ENCODE results near the gene CCDC88B. TPM values are rescaled to one million over a fixed set of nuclear protein-coding genes. Genes with fewer than 3 reads are reported as not detected.
"Not testable (repeated sequence)": the region's sequence is repeated elsewhere in the genome, so short reads cannot be mapped to it uniquely, and the experiment has no call there.

CCDC88B gene
- total RNA-seq, 1 experiment from 2014 or later: 7.6 TPM

DNA sequence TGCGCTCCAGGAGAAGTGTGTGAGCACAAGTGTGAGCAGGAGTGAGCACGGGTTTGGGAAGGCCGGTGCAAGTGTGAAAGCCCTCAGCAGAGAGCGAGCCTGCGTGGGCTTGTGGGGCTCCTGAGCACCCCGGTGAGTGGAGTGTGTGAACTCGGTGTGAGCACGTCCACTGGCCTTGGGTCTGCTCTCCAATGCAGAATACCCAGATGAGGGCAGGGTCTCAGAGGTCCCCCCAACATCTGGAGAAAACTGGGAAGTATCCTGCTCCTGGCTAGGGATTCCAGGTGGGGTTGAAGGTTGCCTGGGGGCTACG, 33.5 kb upstream of the CCDC88B start:
- TF ChIP-seq, protein P1, sequence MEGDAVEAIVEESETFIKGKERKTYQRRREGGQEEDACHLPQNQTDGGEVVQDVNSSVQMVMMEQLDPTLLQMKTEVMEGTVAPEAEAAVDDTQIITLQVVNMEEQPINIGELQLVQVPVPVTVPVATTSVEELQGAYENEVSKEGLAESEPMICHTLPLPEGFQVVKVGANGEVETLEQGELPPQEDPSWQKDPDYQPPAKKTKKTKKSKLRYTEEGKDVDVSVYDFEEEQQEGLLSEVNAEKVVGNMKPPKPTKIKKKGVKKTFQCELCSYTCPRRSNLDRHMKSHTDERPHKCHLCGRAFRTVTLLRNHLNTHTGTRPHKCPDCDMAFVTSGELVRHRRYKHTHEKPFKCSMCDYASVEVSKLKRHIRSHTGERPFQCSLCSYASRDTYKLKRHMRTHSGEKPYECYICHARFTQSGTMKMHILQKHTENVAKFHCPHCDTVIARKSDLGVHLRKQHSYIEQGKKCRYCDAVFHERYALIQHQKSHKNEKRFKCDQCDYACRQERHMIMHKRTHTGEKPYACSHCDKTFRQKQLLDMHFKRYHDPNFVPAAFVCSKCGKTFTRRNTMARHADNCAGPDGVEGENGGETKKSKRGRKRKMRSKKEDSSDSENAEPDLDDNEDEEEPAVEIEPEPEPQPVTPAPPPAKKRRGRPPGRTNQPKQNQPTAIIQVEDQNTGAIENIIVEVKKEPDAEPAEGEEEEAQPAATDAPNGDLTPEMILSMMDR (IDR thresholded peaks at IDR 0.05; ENCODE audit: unreplicated experiment): no peak
- Mint-ChIP-seq H3K27ac (ENCODE audit: unreplicated experiment) (peak overlapping the region; percentile 92), H3K27me3 (ENCODE audit: unreplicated experiment) (no peaks in the 10 kb centered on the region), H3K4me1 (ENCODE audit: low read depth, unreplicated experiment) (peaks cover 16% of the 10 kb centered on the region), H3K9me3 (ENCODE audit: low read depth, unreplicated experiment) (no peaks in the 10 kb centered on the region), H3K36me3 (ENCODE audit: insufficient read depth, unreplicated experiment) (peaks cover 44% of the 10 kb centered on the region), H3K4me3 (ENCODE audit: low read depth, unreplicated experiment) (peak overlapping the region; percentile 100)
- DNase-seq: no peak
- TSS peak; percentile 42 for BruUV-seq (replicated peaks)
- intact Hi-C loops (cut with micrococcal nuclease; ENCODE audit: unreplicated experiment): loop anchor here (10.0 kb wide), 1 partner anchor 62 kb away; the partner anchor contains the start of genes FKBP2 and PPP1R14B
- CTCF ChIA-PET: interaction anchor here (0.9 to 3.7 kb wide), 3 partner anchors 35 to 51 kb away, joined by 3 to 25 read pairs (median 3); no protein-coding TSS in a partner anchor

DNA sequence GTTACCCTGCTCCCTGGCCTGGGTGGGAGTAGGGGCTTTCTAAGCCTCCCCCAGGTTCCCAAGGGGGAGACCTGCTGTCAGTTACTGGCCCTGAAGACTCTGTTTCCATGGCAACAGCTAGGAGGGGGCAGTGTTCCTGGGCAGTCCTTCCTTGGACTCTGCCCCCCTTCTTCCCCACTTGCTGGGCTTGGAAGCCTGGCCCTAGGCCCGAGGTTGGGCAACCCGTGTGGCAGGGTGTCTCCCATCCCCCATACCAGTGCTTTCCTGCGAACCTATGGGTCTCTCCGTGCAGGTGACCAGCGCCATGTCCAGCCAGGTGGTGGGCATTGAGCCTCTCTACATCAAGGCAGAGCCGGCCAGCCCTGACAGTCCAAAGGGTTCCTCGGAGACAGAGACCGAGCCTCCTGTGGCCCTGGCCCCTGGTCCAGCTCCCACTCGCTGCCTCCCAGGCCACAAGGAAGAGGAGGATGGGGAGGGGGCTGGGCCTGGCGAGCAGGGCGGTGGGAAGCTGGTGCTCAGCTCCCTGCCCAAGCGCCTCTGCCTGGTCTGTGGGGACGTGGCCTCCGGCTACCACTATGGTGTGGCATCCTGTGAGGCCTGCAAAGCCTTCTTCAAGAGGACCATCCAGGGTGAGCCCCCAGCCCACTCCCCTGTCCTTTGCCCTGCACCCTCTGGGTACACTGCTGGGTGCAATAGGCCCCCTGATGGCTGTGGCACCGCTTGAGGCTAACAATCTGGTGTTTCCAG, 33.0 kb upstream of the CCDC88B start:
- H3K36me3 Mint-ChIP-seq (ENCODE audit: insufficient read depth, unreplicated experiment): peaks cover 44% of the 10 kb centered on the region
- BruUV-seq (replicated peaks): no TSS peak
- peaks cover 16% of the 10 kb centered on the region for H3K4me1 Mint-ChIP-seq (ENCODE audit: low read depth, unreplicated experiment)
- no peak overlapping the region for H3K27ac Mint-ChIP-seq (ENCODE audit: unreplicated experiment)
- DNase-seq: peak; percentile 34
- intact Hi-C loops (cut with micrococcal nuclease; ENCODE audit: unreplicated experiment): loop anchor here (10.0 kb wide), 1 partner anchor 62 kb away; the partner anchor contains the start of genes FKBP2 and PPP1R14B
- H3K4me3 Mint-ChIP-seq (ENCODE audit: low read depth, unreplicated experiment): peak overlapping the region; percentile 100
- no peaks in the 10 kb centered on the region for H3K27me3 Mint-ChIP-seq (ENCODE audit: unreplicated experiment)
- CTCF ChIA-PET: interaction anchor here (0.9 to 3.7 kb wide), 3 partner anchors 35 to 50 kb away, joined by 3 to 25 read pairs (median 3); no protein-coding TSS in a partner anchor
- TF ChIP-seq, protein P1 (IDR thresholded peaks at IDR 0.05; ENCODE audit: unreplicated experiment): no peak
- no peaks in the 10 kb centered on the region for H3K9me3 Mint-ChIP-seq (ENCODE audit: low read depth, unreplicated experiment)

DNA sequence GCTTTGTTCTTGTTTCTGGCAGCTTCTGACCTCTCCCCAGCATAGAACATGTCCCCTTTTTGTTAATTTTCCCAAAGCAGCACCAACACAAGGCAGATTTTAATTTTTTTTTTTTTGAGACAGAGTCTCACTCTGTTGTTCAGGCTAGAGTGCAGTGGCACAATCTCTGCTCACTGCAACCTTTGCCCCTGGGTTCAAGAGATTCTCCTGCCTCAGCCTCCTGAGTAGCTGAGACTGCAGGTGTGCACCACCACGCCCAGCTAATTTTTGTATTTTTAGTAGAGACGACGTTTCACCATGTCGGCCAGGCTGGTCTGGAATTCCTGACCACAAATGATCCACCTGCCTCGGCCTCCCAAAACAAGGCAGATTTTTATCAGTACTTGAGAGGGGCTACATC, 32.2 kb upstream of the CCDC88B start:
- BruUV-seq (replicated peaks): not testable (repeated sequence)

DNA sequence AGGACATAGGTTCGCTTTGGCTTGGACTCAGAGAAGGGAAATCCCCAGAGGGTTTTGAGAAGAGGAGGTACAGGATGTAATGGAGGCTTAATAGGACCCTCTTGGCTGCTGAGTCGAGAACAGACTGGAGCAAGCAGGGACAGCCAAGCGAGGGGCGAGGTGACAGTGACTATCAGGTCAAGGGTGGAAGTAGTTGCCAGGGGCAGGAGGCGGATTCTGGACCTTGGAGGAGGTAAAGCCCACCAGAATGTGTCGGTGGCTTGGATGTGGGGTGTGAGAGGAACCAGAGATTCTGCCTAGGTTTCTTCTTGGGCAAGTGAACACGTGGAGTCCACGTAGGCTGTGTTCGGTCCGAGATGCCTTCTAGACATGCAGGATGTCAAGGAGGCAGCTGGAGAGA, 27.1 kb upstream of the CCDC88B start:
- intact Hi-C loops (cut with micrococcal nuclease; ENCODE audit: unreplicated experiment): no loop called here
- Mint-ChIP-seq H3K36me3 (ENCODE audit: insufficient read depth, unreplicated experiment) (peaks cover 66% of the 10 kb centered on the region), H3K27ac (ENCODE audit: unreplicated experiment) (peak overlapping the region; percentile 28), H3K27me3 (ENCODE audit: unreplicated experiment) (no peaks in the 10 kb centered on the region), H3K9me3 (ENCODE audit: low read depth, unreplicated experiment) (no peaks in the 10 kb centered on the region), H3K4me3 (ENCODE audit: low read depth, unreplicated experiment) (no peak overlapping the region), H3K4me1 (ENCODE audit: low read depth, unreplicated experiment) (peaks cover 10% of the 10 kb centered on the region)
- CTCF ChIA-PET: interaction anchor here (0.8 kb wide), 1 partner anchor 42 kb away, joined by 9 read pairs; no protein-coding TSS in a partner anchor
- BruUV-seq (replicated peaks): no TSS peak
- no peak for DNase-seq
- TF ChIP-seq, protein P1 (IDR thresholded peaks at IDR 0.05; ENCODE audit: unreplicated experiment): no peak

More for the DNA sequence above, 32.2 kb upstream of the CCDC88B start:
- CTCF ChIA-PET; H3K9me3 Mint-ChIP-seq (ENCODE audit: low read depth, unreplicated experiment); DNase-seq; H3K27ac Mint-ChIP-seq (ENCODE audit: unreplicated experiment); H3K27me3 Mint-ChIP-seq (ENCODE audit: unreplicated experiment): not testable (repeated sequence)
- H3K4me1 Mint-ChIP-seq (ENCODE audit: low read depth, unreplicated experiment): peaks cover 21% of the 10 kb centered on the region
- peaks cover 50% of the 10 kb centered on the region for H3K36me3 Mint-ChIP-seq (ENCODE audit: insufficient read depth, unreplicated experiment)
- peak overlapping the region; percentile 100 for H3K4me3 Mint-ChIP-seq (ENCODE audit: low read depth, unreplicated experiment)
- intact Hi-C loops (cut with micrococcal nuclease; ENCODE audit: unreplicated experiment): loop anchor here (10.0 kb wide), 1 partner anchor 63 kb away; the partner anchor contains the start of genes FKBP2 and PPP1R14B

Measured in Calu3 (cell line).